Measurements from ENCODE around the gene OTX1. TPM values are rescaled to one million over a fixed set of nuclear protein-coding genes. Genes with fewer than 3 reads are reported as not detected.

OTX1 gene
- total and polyA plus RNA-seq, 2 donors (not counting 1 experiment from before 2014, with no cell fraction given): not detected

DNA sequence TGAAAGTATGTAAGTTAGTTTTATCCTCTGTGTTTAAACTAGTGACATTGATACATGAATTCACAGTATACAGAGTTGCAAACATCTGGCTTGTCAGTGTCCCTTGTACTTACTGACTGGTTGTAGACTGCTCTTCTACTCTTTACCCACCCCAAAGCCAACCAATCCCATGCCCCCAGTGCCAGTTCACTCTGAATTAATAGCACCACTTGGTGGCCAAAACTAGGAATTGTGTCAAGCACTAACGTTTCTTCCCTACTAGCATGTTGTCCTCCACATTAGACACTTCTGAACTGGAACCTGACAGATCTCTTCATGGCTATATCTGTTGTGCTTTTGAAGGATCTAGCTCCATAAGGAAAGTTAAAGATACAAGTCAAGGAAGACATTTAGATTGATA is 27.2 kb upstream of the OTX1 start:
- ATAC-seq (ENCODE audit: low read depth) (no peak), DNase-seq (no peak)
- Histone ChIP-seq H3K36me3 (replicated peaks in 1 of 2; ENCODE audit: control extremely low read depth in 1 of 2, control insufficient read depth in 1 of 2, extremely low read depth in 1 of 2, insufficient read depth in 2 of 2, low read length in 1 of 2) (no peaks in the 10 kb centered on the region), H3K27me3 (replicated peaks in 1 of 4; ENCODE audit: control extremely low read depth in 1 of 4, control insufficient read depth in 3 of 4, insufficient read depth in 4 of 4, low read length in 3 of 4) (no peaks in the 10 kb centered on the region), H3K79me2 (ENCODE audit: control insufficient read depth, insufficient read depth, low read length) (no peaks in the 10 kb centered on the region), H3K9ac (ENCODE audit: low read length) (no peak overlapping the region), H3K27ac (ENCODE audit: low read length in 2 of 2) (no peak overlapping the region), H3K4me3 (ENCODE audit: control extremely low read depth in 1 of 5, extremely low read depth in 1 of 5, insufficient read depth in 1 of 5, low read depth in 2 of 5, low read length in 4 of 5) (no peak overlapping the region), H3K9me3 (ENCODE audit: control extremely low read depth in 1 of 3, control insufficient read depth in 2 of 3, insufficient read depth in 1 of 3, low read length in 2 of 3) (peaks cover 0 to 3% (median 0%) of the 10 kb centered on the region in 3 donors), H4K20me1 (ENCODE audit: control insufficient read depth, insufficient read depth, low read length, poor library complexity, severe bottlenecking) (no peaks in the 10 kb centered on the region), H3K4me2 (replicated peaks; ENCODE audit: low read depth, low read length, poor library complexity, severe bottlenecking) (no peak overlapping the region), H3K4me1 (ENCODE audit: control insufficient read depth in 2 of 2, insufficient read depth in 2 of 2, low read length in 2 of 2) (no peaks in the 10 kb centered on the region), H2AFZ (ENCODE audit: insufficient read depth, low read depth, low read length, poor library complexity, severe bottlenecking) (no peak overlapping the region)
- no peaks in the 10 kb centered on the region for H3K4me1 Mint-ChIP-seq
- intact Hi-C loops (cut with micrococcal nuclease): no loop called here
- no peak for TF ChIP-seq EZH2 (IDR thresholded peaks at IDR 0.05; ENCODE audit: borderline replicate concordance, insufficient read depth, low read depth, low read length, poor library complexity, severe bottlenecking)
- CTCF ChIA-PET: no interaction called here
- no peaks in the 10 kb centered on the region for H3K27me3 Mint-ChIP-seq
- no peak overlapping the region for H3K4me3 Mint-ChIP-seq
- POLR2A ChIA-PET: no interaction called here
- H3K9me3 Mint-ChIP-seq (ENCODE audit: insufficient read depth): no peaks in the 10 kb centered on the region
- H3K27ac Mint-ChIP-seq: no peak overlapping the region
- no CpG with 5 or more reads among the region's 1 CpG for WGBS (ENCODE audit: insufficient coverage)

DNA sequence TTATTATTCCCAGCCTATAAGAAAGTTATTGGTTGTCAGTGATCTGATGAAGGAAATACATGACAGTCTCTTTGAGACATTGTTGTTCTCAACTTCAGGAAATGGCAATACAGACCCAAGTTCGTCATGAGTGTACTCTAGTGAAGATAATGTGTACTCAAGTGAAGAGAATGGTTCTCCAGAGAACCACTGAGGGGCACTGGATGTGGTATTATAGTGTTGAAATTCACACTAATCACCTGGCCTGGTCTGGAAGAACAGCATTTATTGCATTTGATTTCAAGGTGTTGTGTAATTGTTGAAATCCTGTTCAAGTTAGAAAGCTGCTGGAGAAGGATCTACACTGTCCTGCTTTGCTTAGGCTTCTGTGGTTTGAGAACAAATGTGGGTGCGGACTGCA is 23.4 kb upstream of the OTX1 start:
- Histone ChIP-seq H3K36me3 (replicated peaks in 1 of 2; ENCODE audit: control extremely low read depth in 1 of 2, control insufficient read depth in 1 of 2, extremely low read depth in 1 of 2, insufficient read depth in 2 of 2, low read length in 1 of 2) (no peaks in the 10 kb centered on the region), H3K27ac (ENCODE audit: low read length in 2 of 2) (no peak overlapping the region), H2AFZ (ENCODE audit: insufficient read depth, low read depth, low read length, poor library complexity, severe bottlenecking) (no peak overlapping the region), H3K27me3 (replicated peaks in 1 of 4; ENCODE audit: control extremely low read depth in 1 of 4, control insufficient read depth in 3 of 4, insufficient read depth in 4 of 4, low read length in 3 of 4) (no peaks in the 10 kb centered on the region), H3K4me2 (replicated peaks; ENCODE audit: low read depth, low read length, poor library complexity, severe bottlenecking) (no peak overlapping the region), H3K9me3 (ENCODE audit: control extremely low read depth in 1 of 3, control insufficient read depth in 2 of 3, insufficient read depth in 1 of 3, low read length in 2 of 3) (no peaks in the 10 kb centered on the region), H3K79me2 (ENCODE audit: control insufficient read depth, insufficient read depth, low read length) (no peaks in the 10 kb centered on the region), H4K20me1 (ENCODE audit: control insufficient read depth, insufficient read depth, low read length, poor library complexity, severe bottlenecking) (no peaks in the 10 kb centered on the region), H3K4me3 (ENCODE audit: control extremely low read depth in 1 of 5, extremely low read depth in 1 of 5, insufficient read depth in 1 of 5, low read depth in 2 of 5, low read length in 4 of 5) (no peak overlapping the region), H3K9ac (ENCODE audit: low read length) (no peak overlapping the region), H3K4me1 (ENCODE audit: control insufficient read depth in 2 of 2, insufficient read depth in 2 of 2, low read length in 2 of 2) (no peaks in the 10 kb centered on the region)
- no peak overlapping the region for H3K27ac Mint-ChIP-seq
- POLR2A ChIA-PET: no interaction called here
- CTCF ChIA-PET: no interaction called here
- intact Hi-C loops (cut with micrococcal nuclease): no loop called here
- TF ChIP-seq EZH2 (IDR thresholded peaks at IDR 0.05; ENCODE audit: borderline replicate concordance, insufficient read depth, low read depth, low read length, poor library complexity, severe bottlenecking): no peak
- TF ChIP-seq, protein P1, sequence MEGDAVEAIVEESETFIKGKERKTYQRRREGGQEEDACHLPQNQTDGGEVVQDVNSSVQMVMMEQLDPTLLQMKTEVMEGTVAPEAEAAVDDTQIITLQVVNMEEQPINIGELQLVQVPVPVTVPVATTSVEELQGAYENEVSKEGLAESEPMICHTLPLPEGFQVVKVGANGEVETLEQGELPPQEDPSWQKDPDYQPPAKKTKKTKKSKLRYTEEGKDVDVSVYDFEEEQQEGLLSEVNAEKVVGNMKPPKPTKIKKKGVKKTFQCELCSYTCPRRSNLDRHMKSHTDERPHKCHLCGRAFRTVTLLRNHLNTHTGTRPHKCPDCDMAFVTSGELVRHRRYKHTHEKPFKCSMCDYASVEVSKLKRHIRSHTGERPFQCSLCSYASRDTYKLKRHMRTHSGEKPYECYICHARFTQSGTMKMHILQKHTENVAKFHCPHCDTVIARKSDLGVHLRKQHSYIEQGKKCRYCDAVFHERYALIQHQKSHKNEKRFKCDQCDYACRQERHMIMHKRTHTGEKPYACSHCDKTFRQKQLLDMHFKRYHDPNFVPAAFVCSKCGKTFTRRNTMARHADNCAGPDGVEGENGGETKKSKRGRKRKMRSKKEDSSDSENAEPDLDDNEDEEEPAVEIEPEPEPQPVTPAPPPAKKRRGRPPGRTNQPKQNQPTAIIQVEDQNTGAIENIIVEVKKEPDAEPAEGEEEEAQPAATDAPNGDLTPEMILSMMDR (IDR thresholded peaks at IDR 0.05): no peak
- H3K9me3 Mint-ChIP-seq (ENCODE audit: insufficient read depth): no peaks in the 10 kb centered on the region
- DNase-seq (no peak), ATAC-seq (ENCODE audit: low read depth) (no peak)
- H3K4me3 Mint-ChIP-seq: no peak overlapping the region
- 75% methylated on average over 1 of the region's 2 CpGs for WGBS (ENCODE audit: insufficient coverage)
- no peaks in the 10 kb centered on the region for H3K4me1 Mint-ChIP-seq
- no peaks in the 10 kb centered on the region for H3K27me3 Mint-ChIP-seq

All from B cell (primary cell).